ENCODE data around the gene EMC9. TPM values are rescaled to one million over a fixed set of nuclear protein-coding genes. Genes with fewer than 3 reads are reported as not detected.

Gene EMC9
- total RNA-seq, 1 experiment from 2014 or later: 27.4 TPM

- intact Hi-C loops (cut with micrococcal nuclease; ENCODE audit: unreplicated experiment): loop anchor here (1.0 kb wide), 1 partner anchor 32 kb away; the partner anchor contains the start of gene PSME2
- Histone ChIP-seq H3K4me3 (peak overlapping the region; percentile 69), H3K27me3 (ENCODE audit: insufficient read depth, low read depth) (no peaks in the 10 kb centered on the region), H3K9me3 (ENCODE audit: insufficient read depth, low read depth) (no peaks in the 10 kb centered on the region), H3F3A (ENCODE audit: insufficient read depth, low read depth) (peaks cover 23% of the 10 kb centered on the region), H3K4me1 (replicated peaks; ENCODE audit: insufficient read depth) (peaks cover 27% of the 10 kb centered on the region), H4K20me1 (ENCODE audit: insufficient read depth) (no peaks in the 10 kb centered on the region), H3K27ac (peak overlapping the region; percentile 69), H3K4me2 (peak overlapping the region; percentile 79), H3K36me3 (ENCODE audit: low read depth) (peaks cover 8% of the 10 kb centered on the region; the same call in 1 of the 2 replicates), H3K9me2 (ENCODE audit: insufficient read depth) (no peaks in the 10 kb centered on the region), H2AFZ (peak overlapping the region; percentile 92), H3K79me2 (ENCODE audit: low read depth) (peaks cover 13% of the 10 kb centered on the region)
- DNase-seq: peak; percentile 58 to 64
- BruUV-seq (replicated peaks): TSS peak; percentile 83
- CTCF ChIA-PET: interaction anchor here (0.5 to 1.1 kb wide), 4 partner anchors 22 to 1059 kb away, joined by 3 to 5 read pairs (median 4); partner anchors contain the start of genes CHMP4A, PSME1, PSME2 and RNF31
- POLR2A ChIA-PET (ENCODE audit: unreplicated experiment): interaction anchor here (0.6 to 1.5 kb wide), 5 partner anchors 16 to 99 kb away, joined by 4 to 26 read pairs (median 4); partner anchors contain the start of genes CHMP4A, PSME1, PSME2 and RNF31
- TF ChIP-seq EZH2 (IDR thresholded peaks at IDR 0.05; ENCODE audit: low read depth) (no peak), CTCF (conservative IDR thresholded peaks at IDR 0.05) (no peak)
These were observed 27.4 kb downstream of the EMC9 start for GRCh38 chr14:24113801-24114531.

- H3K9me2 ChIP-seq (ENCODE audit: insufficient read depth): no peaks in the 10 kb centered on the region
- CTCF ChIA-PET: interaction anchor here (0.5 kb wide), 1 partner anchor 649 kb away, joined by 5 read pairs; no protein-coding TSS in a partner anchor
- H3K27ac ChIP-seq: peak overlapping the region; percentile 69
- no peak for TF ChIP-seq CTCF (conservative IDR thresholded peaks at IDR 0.05)
- TF ChIP-seq EZH2 (IDR thresholded peaks at IDR 0.05; ENCODE audit: low read depth): no peak
- intact Hi-C loops (cut with micrococcal nuclease; ENCODE audit: unreplicated experiment): no loop called here
- POLR2A ChIA-PET (ENCODE audit: unreplicated experiment): no interaction called here
- H3K9me3 ChIP-seq (ENCODE audit: insufficient read depth, low read depth): no peaks in the 10 kb centered on the region
- no peaks in the 10 kb centered on the region for H3K27me3 ChIP-seq (ENCODE audit: insufficient read depth, low read depth)
- no peaks in the 10 kb centered on the region for H4K20me1 ChIP-seq (ENCODE audit: insufficient read depth)
- BruUV-seq (replicated peaks): no TSS peak
- H3K4me1 ChIP-seq (replicated peaks; ENCODE audit: insufficient read depth): peaks cover 33% of the 10 kb centered on the region
- H3K79me2 ChIP-seq (ENCODE audit: low read depth): peaks cover 13% of the 10 kb centered on the region
- H3K4me3 ChIP-seq: peak overlapping the region; percentile 69
- peaks cover 8% of the 10 kb centered on the region; the same call in 1 of the 2 replicates for H3K36me3 ChIP-seq (ENCODE audit: low read depth)
- H3K4me2 ChIP-seq: peak overlapping the region; percentile 79
- H2AFZ ChIP-seq: peak overlapping the region; percentile 92
- peaks cover 23% of the 10 kb centered on the region for H3F3A ChIP-seq (ENCODE audit: insufficient read depth, low read depth)
- DNase-seq: no peak
These were observed 28.0 kb downstream of the EMC9 start for GRCh38 chr14:24113379-24113800.

- Histone ChIP-seq H3K4me3 (no peak overlapping the region), H3K27me3 (ENCODE audit: insufficient read depth, low read depth) (no peaks in the 10 kb centered on the region), H3K79me2 (ENCODE audit: low read depth) (peaks cover 2% of the 10 kb centered on the region; the same call in 1 of the 2 replicates), H3K4me2 (peak overlapping the region; percentile 51; the same call in 1 of the 2 replicates), H3K9me2 (ENCODE audit: insufficient read depth) (no peaks in the 10 kb centered on the region), H3K4me1 (replicated peaks; ENCODE audit: insufficient read depth) (peaks cover 21% of the 10 kb centered on the region), H3K36me3 (ENCODE audit: low read depth) (no peaks in the 10 kb centered on the region), H3F3A (ENCODE audit: insufficient read depth, low read depth) (peaks cover 23% of the 10 kb centered on the region), H3K9me3 (ENCODE audit: insufficient read depth, low read depth) (no peaks in the 10 kb centered on the region), H4K20me1 (ENCODE audit: insufficient read depth) (no peaks in the 10 kb centered on the region), H3K27ac (no peak overlapping the region), H2AFZ (no peak overlapping the region)
- ChIA-PET POLR2A (ENCODE audit: unreplicated experiment) (interaction anchor here (0.7 to 0.8 kb wide), 2 partner anchors 25 to 35 kb away, joined by 4 to 5 read pairs; partner anchors contain the start of gene PSME1), CTCF (interaction anchor here (1.2 to 1.5 kb wide), 2 partner anchors 51 to 52 kb away, joined by 5 to 13 read pairs; partner anchors contain the start of gene IRF9)
- no peak for TF ChIP-seq CTCF (conservative IDR thresholded peaks at IDR 0.05)
- no peak for TF ChIP-seq EZH2 (IDR thresholded peaks at IDR 0.05; ENCODE audit: low read depth)
- no peak for DNase-seq
- BruUV-seq (replicated peaks): no TSS peak
- intact Hi-C loops (cut with micrococcal nuclease; ENCODE audit: unreplicated experiment): loop anchor here (1.0 kb wide), 1 partner anchor 16 kb away; the partner anchor contains the start of gene PCK2
These were observed 30.9 kb downstream of the EMC9 start for GRCh38 chr14:24110523-24110922.

Data from PC-9 (cell line).